Panc1 (cell line): Measurements from ENCODE around the gene ABAT. TPM values are rescaled to one million over a fixed set of nuclear protein-coding genes. Genes with fewer than 3 reads are reported as not detected.
A peak's percentile ranks its signal among the peaks of the same experiment; 100 is the strongest.

Experiments used
- ATAC-seq: fragments of 200-7000 bp; cut with Tn5 transposase; 2 replicates; pipeline ENCODE4 v1.9.1; 2020; ENCODE audit warnings: mild to moderate bottlenecking, moderate library complexity
- BruUV-seq: library from RNA; stranded (reverse); fragments of 400-500 nt; replicated peaks from 2 replicates; lab custom pipeline; 2021; lab: Mats Ljungman, UMichigan
- CTCF ChIA-PET: fragments of 300-600 bp; sonication (Branson Sonifier 250); formaldehyde crosslinking; loops from one replicate; lab custom pipeline; 2022; ENCODE audit warnings: antibody characterized with exemption; lab: Charles Lee
- POLR2A ChIA-PET: fragments of 300-600 bp; sonication (Branson Sonifier 250); formaldehyde crosslinking; loops from one replicate; lab custom pipeline; 2022; ENCODE audit warnings: antibody characterized with exemption; lab: Charles Lee
- DNase-seq: peaks from one replicate; pipeline ENCODE4 v3.0.0-alpha.2; 2010; ENCODE audit warnings: low read depth, low spot score
- H3K27ac ChIP-seq: 2 replicates; pipeline ENCODE4 v1.5.1; 2011; ENCODE audit warnings: mild to moderate bottlenecking, low read length, inconsistent platforms
- H3K27me3 ChIP-seq: fragments of 200-500 bp; sonication (Bioruptor generic); 2 replicates; pipeline ENCODE4 v1.6.0; 2014; ENCODE audit warnings: low read length, inconsistent platforms; ENCODE audit not compliant: control insufficient read depth, insufficient read depth
- H3K36me3 ChIP-seq: fragments of 200-500 bp; sonication (Bioruptor generic); 2 replicates; pipeline ENCODE4 v1.5.1; 2014; ENCODE audit warnings: inconsistent platforms, mild to moderate bottlenecking, low read length, moderate library complexity; ENCODE audit not compliant: control insufficient read depth, insufficient read depth
- H3K4me1 ChIP-seq: 2 replicates; pipeline ENCODE4 v1.5.1; 2011; ENCODE audit warnings: inconsistent platforms, mild to moderate bottlenecking, low read length, moderate library complexity; ENCODE audit not compliant: control insufficient read depth, insufficient read depth
- H3K4me3 ChIP-seq, 2 experiments: 2 replicates each; pipeline ENCODE4 v1.5.1; 2011 to 2012; ENCODE audit warnings: low read depth in 2 of 2, low read length in 2 of 2, mild to moderate bottlenecking in 2 of 2, inconsistent platforms in 1 of 2, moderate library complexity in 1 of 2
- H3K9me3 ChIP-seq: fragments of 200-500 bp; sonication (Bioruptor generic); 2 replicates; pipeline ENCODE4 v1.5.1; 2014; ENCODE audit warnings: low read depth, mild to moderate bottlenecking, inconsistent platforms, low read length, moderate library complexity; ENCODE audit not compliant: control insufficient read depth, insufficient read depth
- POLR2AphosphoS5 ChIP-seq: IDR thresholded peaks from 2 replicates; pipeline ENCODE4 v1.6.1; 2012; ENCODE audit warnings: mild to moderate bottlenecking, low read depth, low read length, moderate library complexity
- SIN3A ChIP-seq: IDR thresholded peaks from 2 replicates; pipeline ENCODE4 v1.6.1; 2012; ENCODE audit warnings: low read depth, mild to moderate bottlenecking, low read length, moderate library complexity, borderline replicate concordance; ENCODE audit not compliant: insufficient read depth
- TCF7L2 ChIP-seq: IDR thresholded peaks from 2 replicates; pipeline ENCODE4 v1.6.1; 2011; ENCODE audit warnings: mild to moderate bottlenecking, low read depth, low read length, inconsistent platforms
- in situ Hi-C: cut with HindIII; loops from 2 replicates; pipeline ENCODE4 v1.10.0; 2016; ENCODE audit warnings: low sequenced_read_pairs, low pct_unique_long_range_greater_than_20kb
- intact Hi-C: fragments of 100-400 bp; cut with micrococcal nuclease; formaldehyde crosslinking; loops from one replicate; pipeline ENCODE4 v1.10.0; 2022; ENCODE audit not compliant: unreplicated experiment
- total RNA-seq: library from RNA; stranded (reverse); gene quantifications from one replicate; pipeline ENCODE4 v1.2.1, GENCODE V29; 2021; ENCODE audit not compliant: unreplicated experiment
- TF ChIP-seq, protein P1 (sequence below), 2 experiments: IDR thresholded peaks; 2 replicates each; pipeline ENCODE4 v1.6.1; 2011 to 2012; ENCODE audit warnings: low read depth in 2 of 2, control low read depth in 1 of 2, low read length in 1 of 2, mild to moderate bottlenecking in 1 of 2, moderate library complexity in 1 of 2; ENCODE audit not compliant: insufficient read depth in 1 of 2
- TF ChIP-seq, protein P2 (sequence below): fragments of 450-650 bp; IDR thresholded peaks from 2 replicates; pipeline ENCODE4 v1.5.1; 2017; ENCODE audit warnings: mild to moderate bottlenecking

Gene ABAT
- total RNA-seq, 1 experiment from 2014 or later = 0.77 TPM

GRCh38 chr16:8673611-8674412 is 605 bp upstream of the ABAT start:
- POLR2A ChIA-PET = interaction anchor here (0.6 kb wide), 1 partner anchor 491 kb away, joined by 6 read pairs; no protein-coding TSS in a partner anchor
- CTCF ChIA-PET = no interaction called here
- no peaks in the 10 kb centered on the region for H3K4me1 ChIP-seq
- no peaks in the 10 kb centered on the region for H3K9me3 ChIP-seq
- H3K36me3 ChIP-seq = no peaks in the 10 kb centered on the region
- BruUV-seq = no TSS peak
- peak overlapping the region; percentile 54 to 56 for H3K4me3 ChIP-seq
- DNase-seq (no peak), ATAC-seq (peak; percentile 76)
- in situ Hi-C loops = no loop called here
- no peak overlapping the region for H3K27ac ChIP-seq
- no peak for TF ChIP-seq SIN3A
- no peak for TF ChIP-seq TCF7L2
- TF ChIP-seq, protein P1, sequence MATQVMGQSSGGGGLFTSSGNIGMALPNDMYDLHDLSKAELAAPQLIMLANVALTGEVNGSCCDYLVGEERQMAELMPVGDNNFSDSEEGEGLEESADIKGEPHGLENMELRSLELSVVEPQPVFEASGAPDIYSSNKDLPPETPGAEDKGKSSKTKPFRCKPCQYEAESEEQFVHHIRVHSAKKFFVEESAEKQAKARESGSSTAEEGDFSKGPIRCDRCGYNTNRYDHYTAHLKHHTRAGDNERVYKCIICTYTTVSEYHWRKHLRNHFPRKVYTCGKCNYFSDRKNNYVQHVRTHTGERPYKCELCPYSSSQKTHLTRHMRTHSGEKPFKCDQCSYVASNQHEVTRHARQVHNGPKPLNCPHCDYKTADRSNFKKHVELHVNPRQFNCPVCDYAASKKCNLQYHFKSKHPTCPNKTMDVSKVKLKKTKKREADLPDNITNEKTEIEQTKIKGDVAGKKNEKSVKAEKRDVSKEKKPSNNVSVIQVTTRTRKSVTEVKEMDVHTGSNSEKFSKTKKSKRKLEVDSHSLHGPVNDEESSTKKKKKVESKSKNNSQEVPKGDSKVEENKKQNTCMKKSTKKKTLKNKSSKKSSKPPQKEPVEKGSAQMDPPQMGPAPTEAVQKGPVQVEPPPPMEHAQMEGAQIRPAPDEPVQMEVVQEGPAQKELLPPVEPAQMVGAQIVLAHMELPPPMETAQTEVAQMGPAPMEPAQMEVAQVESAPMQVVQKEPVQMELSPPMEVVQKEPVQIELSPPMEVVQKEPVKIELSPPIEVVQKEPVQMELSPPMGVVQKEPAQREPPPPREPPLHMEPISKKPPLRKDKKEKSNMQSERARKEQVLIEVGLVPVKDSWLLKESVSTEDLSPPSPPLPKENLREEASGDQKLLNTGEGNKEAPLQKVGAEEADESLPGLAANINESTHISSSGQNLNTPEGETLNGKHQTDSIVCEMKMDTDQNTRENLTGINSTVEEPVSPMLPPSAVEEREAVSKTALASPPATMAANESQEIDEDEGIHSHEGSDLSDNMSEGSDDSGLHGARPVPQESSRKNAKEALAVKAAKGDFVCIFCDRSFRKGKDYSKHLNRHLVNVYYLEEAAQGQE (IDR thresholded peaks at IDR 0.05; ENCODE audit: insufficient read depth in 1 of 2, low read depth in 2 of 2, low read length in 1 of 2) = no peak
- no peak for TF ChIP-seq POLR2AphosphoS5
- TF ChIP-seq, protein P2, sequence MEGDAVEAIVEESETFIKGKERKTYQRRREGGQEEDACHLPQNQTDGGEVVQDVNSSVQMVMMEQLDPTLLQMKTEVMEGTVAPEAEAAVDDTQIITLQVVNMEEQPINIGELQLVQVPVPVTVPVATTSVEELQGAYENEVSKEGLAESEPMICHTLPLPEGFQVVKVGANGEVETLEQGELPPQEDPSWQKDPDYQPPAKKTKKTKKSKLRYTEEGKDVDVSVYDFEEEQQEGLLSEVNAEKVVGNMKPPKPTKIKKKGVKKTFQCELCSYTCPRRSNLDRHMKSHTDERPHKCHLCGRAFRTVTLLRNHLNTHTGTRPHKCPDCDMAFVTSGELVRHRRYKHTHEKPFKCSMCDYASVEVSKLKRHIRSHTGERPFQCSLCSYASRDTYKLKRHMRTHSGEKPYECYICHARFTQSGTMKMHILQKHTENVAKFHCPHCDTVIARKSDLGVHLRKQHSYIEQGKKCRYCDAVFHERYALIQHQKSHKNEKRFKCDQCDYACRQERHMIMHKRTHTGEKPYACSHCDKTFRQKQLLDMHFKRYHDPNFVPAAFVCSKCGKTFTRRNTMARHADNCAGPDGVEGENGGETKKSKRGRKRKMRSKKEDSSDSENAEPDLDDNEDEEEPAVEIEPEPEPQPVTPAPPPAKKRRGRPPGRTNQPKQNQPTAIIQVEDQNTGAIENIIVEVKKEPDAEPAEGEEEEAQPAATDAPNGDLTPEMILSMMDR = no peak
- no peaks in the 10 kb centered on the region for H3K27me3 ChIP-seq
- intact Hi-C loops = no loop called here

DNA sequence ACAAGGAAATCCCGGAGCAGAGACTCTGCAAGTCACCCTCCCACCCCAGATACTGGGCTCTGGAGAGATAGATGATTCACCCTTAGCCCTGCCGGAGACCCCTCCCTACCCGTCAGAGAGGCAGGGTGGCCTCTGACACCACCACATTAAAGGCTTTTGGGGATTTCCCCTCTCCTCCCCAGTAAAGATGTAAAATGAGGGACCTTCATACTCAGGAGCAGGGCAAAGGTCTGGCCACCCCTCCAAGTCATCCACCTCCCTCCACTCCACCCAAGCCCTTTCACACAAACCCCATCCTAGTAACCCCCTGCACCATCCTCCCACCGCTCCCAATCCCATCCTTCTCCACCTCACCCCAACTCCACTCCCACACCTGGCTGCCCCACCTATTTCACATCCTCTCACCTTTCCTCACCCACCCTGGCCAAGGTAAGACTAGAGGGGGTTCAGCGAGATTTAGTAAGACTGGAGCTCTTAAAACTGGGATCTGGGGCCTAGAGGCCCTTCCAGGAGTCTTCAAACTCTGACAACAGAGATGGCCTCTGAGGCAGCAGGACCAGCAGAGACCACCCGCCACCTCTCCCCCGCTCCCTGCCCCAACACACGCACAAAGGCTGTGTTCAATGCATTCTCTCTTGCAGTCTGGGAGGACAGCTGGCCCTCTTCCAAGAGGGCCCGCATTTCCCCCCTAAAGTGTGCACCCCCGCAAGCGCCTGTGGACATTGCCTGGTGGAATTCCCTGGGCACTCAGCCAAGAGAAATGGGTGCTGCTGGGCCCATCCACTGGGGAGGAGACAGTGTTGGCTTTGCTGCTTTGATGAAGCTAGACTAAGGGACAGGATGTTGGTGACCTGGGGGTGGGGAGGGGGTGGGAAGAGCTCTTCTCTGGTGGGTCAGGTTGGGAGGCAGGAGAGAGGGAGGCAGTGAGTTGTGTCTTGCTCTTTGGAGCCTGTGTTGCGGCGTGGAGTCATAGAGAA is 1.1 kb downstream of the ABAT start:
- ChIA-PET CTCF (no interaction called here), POLR2A (no interaction called here)
- in situ Hi-C loops (no loop called here), intact Hi-C loops (no loop called here)
- TF ChIP-seq, protein P2 = no peak
- TF ChIP-seq SIN3A = no peak
- no peak for TF ChIP-seq POLR2AphosphoS5
- TF ChIP-seq TCF7L2 = no peak
- TF ChIP-seq, protein P1 (IDR thresholded peaks at IDR 0.05; ENCODE audit: insufficient read depth in 1 of 2, low read depth in 2 of 2, low read length in 1 of 2) = no peak
- Histone ChIP-seq H3K9me3 (no peaks in the 10 kb centered on the region), H3K4me3 (peak overlapping the region in 1 of 2 experiments; percentile 64; a peak in 2 of 4 replicates), H3K36me3 (no peaks in the 10 kb centered on the region), H3K27ac (no peak overlapping the region), H3K4me1 (no peaks in the 10 kb centered on the region), H3K27me3 (no peaks in the 10 kb centered on the region)
- ATAC-seq (no peak), DNase-seq (no peak)
- BruUV-seq = no TSS peak
